Mammary microvascular endothelial cell (primary cell): ENCODE data around the gene CPA5. TPM values are rescaled to one million over a fixed set of nuclear protein-coding genes. Genes with fewer than 3 reads are reported as not detected.

Experiments used
- total RNA-seq: library from RNA; depleted of rRNA; stranded (reverse); fragments of >200 nt; gene quantifications from 2 replicates; pipeline ENCODE4 v1.2.3, GENCODE V29; 2015

Gene CPA5, protein sequence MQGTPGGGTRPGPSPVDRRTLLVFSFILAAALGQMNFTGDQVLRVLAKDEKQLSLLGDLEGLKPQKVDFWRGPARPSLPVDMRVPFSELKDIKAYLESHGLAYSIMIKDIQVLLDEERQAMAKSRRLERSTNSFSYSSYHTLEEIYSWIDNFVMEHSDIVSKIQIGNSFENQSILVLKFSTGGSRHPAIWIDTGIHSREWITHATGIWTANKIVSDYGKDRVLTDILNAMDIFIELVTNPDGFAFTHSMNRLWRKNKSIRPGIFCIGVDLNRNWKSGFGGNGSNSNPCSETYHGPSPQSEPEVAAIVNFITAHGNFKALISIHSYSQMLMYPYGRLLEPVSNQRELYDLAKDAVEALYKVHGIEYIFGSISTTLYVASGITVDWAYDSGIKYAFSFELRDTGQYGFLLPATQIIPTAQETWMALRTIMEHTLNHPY
- not detected in 2 replicates for total RNA-seq

DNA sequence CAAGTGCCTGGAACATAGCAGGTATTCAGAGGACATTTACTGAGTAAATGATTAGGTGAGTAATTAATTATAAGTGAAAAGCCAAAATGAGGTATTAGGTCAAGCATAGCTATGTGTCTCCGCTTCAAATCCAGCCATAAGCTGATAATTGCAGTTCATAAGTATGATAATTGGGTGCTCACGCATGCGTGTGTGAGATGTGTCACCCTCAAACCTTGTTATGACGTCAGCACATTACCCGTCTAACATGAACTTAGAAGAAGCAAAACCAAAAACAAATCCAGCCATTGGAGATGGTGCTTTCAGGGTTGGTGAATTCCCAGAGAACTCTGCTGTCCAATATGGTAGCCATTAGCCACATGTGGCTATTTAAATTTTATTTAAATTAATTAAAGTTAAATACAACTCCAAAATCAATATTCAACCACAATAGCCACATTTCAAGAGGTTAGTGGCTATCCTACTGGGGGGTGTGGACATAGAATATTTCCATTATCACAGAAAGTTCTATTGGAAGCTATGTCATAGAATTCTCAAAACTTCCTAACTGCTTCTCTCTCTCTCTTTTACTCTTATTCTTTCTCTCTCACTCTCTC lies at the start of gene CPA5:
Gene CPA5 (plus strand): TSS at position 546 of the 596 bp plus-strand sequence. CDS start 1,670 bp downstream, outside the sequence.

DNA sequence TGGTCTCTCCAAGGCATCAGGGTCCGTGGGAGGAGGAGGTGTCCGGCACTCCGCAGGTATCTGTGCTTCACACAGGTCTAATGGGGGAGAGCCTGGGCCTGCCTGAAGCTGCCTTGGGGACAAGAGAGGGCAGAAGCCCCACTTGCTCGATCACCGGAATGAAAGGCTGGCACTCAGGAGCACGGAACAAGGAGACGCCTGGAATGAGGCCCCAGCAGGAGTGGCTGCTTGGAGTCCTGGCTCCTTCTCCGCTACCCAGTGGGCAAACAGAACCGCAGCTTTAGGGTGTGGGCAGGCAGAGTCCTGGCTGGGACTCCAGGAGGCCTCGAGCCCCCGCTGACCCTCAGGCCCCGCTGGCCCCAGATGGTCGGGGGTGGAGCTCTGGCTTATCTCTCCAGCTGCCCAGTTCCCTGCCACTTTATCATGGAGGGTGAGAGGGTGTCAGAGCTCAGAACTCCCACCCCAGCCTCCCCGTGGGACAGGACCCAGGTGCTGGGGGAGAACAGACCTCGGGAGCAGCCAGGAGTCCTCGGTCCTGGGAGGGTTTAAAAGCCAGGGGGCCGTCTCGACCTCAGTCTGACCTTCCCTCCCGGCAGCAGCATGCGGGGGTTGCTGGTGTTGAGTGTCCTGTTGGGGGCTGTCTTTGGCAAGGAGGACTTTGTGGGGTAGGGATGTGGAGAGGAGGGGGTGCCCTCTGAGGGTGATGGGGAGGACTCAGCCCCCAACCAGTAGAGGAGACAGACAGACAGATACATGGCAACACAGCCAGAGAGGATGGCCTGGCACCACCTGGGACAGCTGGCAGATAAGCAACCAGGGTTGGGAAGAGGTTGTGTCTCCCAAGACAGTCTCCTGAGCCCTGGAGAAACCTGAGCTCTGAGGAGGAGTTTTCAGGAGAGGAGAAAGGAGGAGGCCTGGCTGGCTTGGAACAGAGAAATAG lies 35.6 kb downstream of the CPA5 start, which contains the start of gene CPA1:
Gene CPA1 (plus strand): TSS at position 574 of the 940 bp plus-strand sequence. CDS start 27 bp downstream, at position 601.

Other genes starting within 250 kb of the CPA5 start
- 12.0 and 14.0 TPM in 2 replicates for gene TMEM209, start 139.4 kb upstream of the CPA5 start, total RNA-seq
- gene SSMEM1, start 137.0 kb upstream of the CPA5 start, total RNA-seq, result not detected in 2 replicates
- not detected in 2 replicates for gene CPA2, start 78.0 kb upstream of the CPA5 start, total RNA-seq
- 1.1 TPM in 1 of 2 replicates, not detected in the other for gene CPA4, start 51.7 kb upstream of the CPA5 start, total RNA-seq
- not detected in 2 replicates for gene CPA1, start 35.7 kb downstream of the CPA5 start, total RNA-seq
- 16.1 and 21.1 TPM in 2 replicates for gene CEP41, start 96.2 kb downstream of the CPA5 start, total RNA-seq
- 0.80 and 1.0 TPM in 2 replicates for gene MEST, start 147.3 kb downstream of the CPA5 start, total RNA-seq